Liver (tissue), 9 donors: Measurements from ENCODE around the gene SLC7A6. TPM values are rescaled to one million over a fixed set of nuclear protein-coding genes. Genes with fewer than 3 reads are reported as not detected.

Experiments
- DNase-seq: peaks from one replicate; pipeline ENCODE4 v3.0.0-alpha.2; 2017; ENCODE audit warnings: low spot score
- H3K27ac ChIP-seq, 2 donors: one replicate each; pipeline ENCODE4 v1.7.0; 2013; ENCODE audit warnings: inconsistent platforms in 2 of 2, low read length in 2 of 2, control low read depth in 1 of 2, low read depth in 1 of 2, mild to moderate bottlenecking in 1 of 2
- H3K27me3 ChIP-seq, 4 donors: one replicate each; pipeline versions ENCODE4 v1.6.1 to v1.7.0; 2013; ENCODE audit warnings: low read length in 3 of 4, inconsistent platforms in 1 of 4, mild to moderate bottlenecking in 1 of 4, moderate library complexity in 1 of 4; ENCODE audit not compliant: control insufficient read depth in 4 of 4, insufficient read depth in 4 of 4
- H3K36me3 ChIP-seq, 4 donors: one replicate each; pipeline versions ENCODE4 v1.6.1 to v1.7.0; 2013; ENCODE audit warnings: low read length in 3 of 4, mild to moderate bottlenecking in 3 of 4, low read depth in 1 of 4, moderate library complexity in 1 of 4; ENCODE audit not compliant: control insufficient read depth in 4 of 4, insufficient read depth in 3 of 4
- H3K4me1 ChIP-seq, 4 donors: one replicate each; pipeline versions ENCODE4 v1.6.1 to v1.7.0; 2013; ENCODE audit warnings: low read length in 3 of 4, mild to moderate bottlenecking in 3 of 4, moderate library complexity in 1 of 4; ENCODE audit not compliant: control insufficient read depth in 4 of 4, insufficient read depth in 4 of 4
- H3K4me3 ChIP-seq, 3 donors: one replicate each; pipeline versions ENCODE4 v1.6.1 to v1.7.0; 2013; ENCODE audit warnings: low read length in 3 of 3, control low read depth in 1 of 3, low read depth in 1 of 3, mild to moderate bottlenecking in 1 of 3
- H3K9ac ChIP-seq, 2 donors: one replicate each; pipeline ENCODE4 v1.7.0; 2013; ENCODE audit warnings: low read length in 2 of 2, mild to moderate bottlenecking in 2 of 2, moderate library complexity in 2 of 2, control low read depth in 1 of 2, low read depth in 1 of 2
- H3K9me3 ChIP-seq, 4 donors: one replicate each; pipeline versions ENCODE4 v1.6.1 to v1.7.0; 2013; ENCODE audit warnings: low read length in 3 of 4; ENCODE audit not compliant: control insufficient read depth in 4 of 4
- FOXA1 ChIP-seq: IDR thresholded peaks from 2 replicates; pipeline ENCODE4 v1.6.1; 2016; ENCODE audit warnings: antibody characterized with exemption
- FOXA2 ChIP-seq: IDR thresholded peaks from 2 replicates; pipeline ENCODE4 v1.6.1; 2016; ENCODE audit warnings: antibody characterized with exemption
- HNF4G ChIP-seq: IDR thresholded peaks from 2 replicates; pipeline ENCODE4 v1.6.1; 2016; ENCODE audit warnings: antibody characterized with exemption
- JUND ChIP-seq, 2 donors: IDR thresholded peaks; 2 replicates each; pipeline ENCODE4 v1.6.1; 2016; ENCODE audit warnings: antibody characterized with exemption in 2 of 2
- REST ChIP-seq: IDR thresholded peaks from 2 replicates; pipeline ENCODE4 v1.6.1; 2016; ENCODE audit warnings: antibody characterized with exemption, mild to moderate bottlenecking
- RXRA ChIP-seq, 2 donors: IDR thresholded peaks; 2 replicates each; pipeline ENCODE4 v1.6.1; 2017 to 2018; ENCODE audit warnings: antibody characterized with exemption in 2 of 2, mild to moderate bottlenecking in 1 of 2
- SP1 ChIP-seq: IDR thresholded peaks from 2 replicates; pipeline ENCODE4 v1.6.1; 2018; ENCODE audit warnings: antibody characterized with exemption, mild to moderate bottlenecking
- TAF1 ChIP-seq: conservative IDR thresholded peaks from 2 replicates; pipeline ENCODE4 v1.6.1; 2016; ENCODE audit warnings: antibody characterized with exemption, mild to moderate bottlenecking
- ZBTB33 ChIP-seq: IDR thresholded peaks from 2 replicates; pipeline ENCODE4 v1.6.1; 2016; ENCODE audit warnings: antibody characterized with exemption
- WGBS: extraction: QIAGEN DNeasy Blood & Tissue Kit; methylation state at CpG from one replicate; pipeline ENCODE4 v1.1.7; 2013; 5-methylcytosine and 5-hydroxymethylcytosine counted together
- polyA plus RNA-seq, 2 donors: library from polyadenylated mRNA; stranded (reverse) in 1 of 2; unstranded in 1 of 2; fragments of 200-250 nt in 1 of 2; fragments of >200 nt in 1 of 2; fragmentation: Nextera tagmentation in 1 of 2; extraction: Ambion mirVana in 1 of 2; gene quantifications; one replicate each; pipeline versions ENCODE4 v1.2.1 to v1.2.3, GENCODE V29; 2013 to 2015
- total RNA-seq, 2 donors: library from RNA; depleted of rRNA; stranded (reverse); fragments of >200 nt; gene quantifications; one replicate each; pipeline ENCODE4 v1.2.3, GENCODE V29; 2014
- TF ChIP-seq, protein P1 (sequence below): IDR thresholded peaks from 2 replicates; pipeline ENCODE4 v1.6.1; 2016; ENCODE audit warnings: antibody characterized with exemption
- donor health status: healthy.
- donor health status: healthy.
- donor health status: healthy.
- donor health status: healthy.
- donor health status: healthy.

SLC7A6 gene
- total and polyA plus RNA-seq, 4 donors = 1.2 to 4.9 (median 1.9) TPM

- H3K4me1 ChIP-seq = no peaks in the 10 kb centered on the region
- no peaks in the 10 kb centered on the region for H3K27me3 ChIP-seq
- WGBS = 88% methylated on average over 6 of the region's 6 CpGs
- no peak overlapping the region for H3K27ac ChIP-seq
- TF ChIP-seq JUND (IDR thresholded peaks at IDR 0.05) = no peak
- no peak for TF ChIP-seq RXRA (IDR thresholded peaks at IDR 0.05)
- no peak for TF ChIP-seq HNF4G
- TF ChIP-seq, protein P1, sequence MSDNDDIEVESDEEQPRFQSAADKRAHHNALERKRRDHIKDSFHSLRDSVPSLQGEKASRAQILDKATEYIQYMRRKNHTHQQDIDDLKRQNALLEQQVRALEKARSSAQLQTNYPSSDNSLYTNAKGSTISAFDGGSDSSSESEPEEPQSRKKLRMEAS = no peak
- TF ChIP-seq FOXA2 = no peak
- no peak for TF ChIP-seq SP1
- TF ChIP-seq REST = no peak
- TF ChIP-seq ZBTB33 = no peak
- DNase-seq = no peak
- no peaks in the 10 kb centered on the region for H3K9me3 ChIP-seq
- no peak overlapping the region for H3K4me3 ChIP-seq
- H3K36me3 ChIP-seq = peaks cover 0 to 1% (median 0%) of the 10 kb centered on the region in 4 donors
- no peak overlapping the region for H3K9ac ChIP-seq
Measured at GRCh38 chr16:68290450-68290849, 26.1 kb downstream of the SLC7A6 start.

- H3K4me1 ChIP-seq = no peaks in the 10 kb centered on the region
- 86% methylated on average over 4 of the region's 4 CpGs for WGBS
- H3K36me3 ChIP-seq = peaks cover 0 to 6% (median 2%) of the 10 kb centered on the region in 4 donors
- no peak overlapping the region for H3K4me3 ChIP-seq
- TF ChIP-seq SP1 (no peak), FOXA2 (no peak), ZBTB33 (no peak), JUND (IDR thresholded peaks at IDR 0.05) (no peak), TAF1 (no peak)
- no peak overlapping the region for H3K9ac ChIP-seq
- H3K27ac ChIP-seq = no peak overlapping the region
- DNase-seq = no peak
- H3K27me3 ChIP-seq = no peaks in the 10 kb centered on the region
- no peaks in the 10 kb centered on the region for H3K9me3 ChIP-seq
Measured at GRCh38 chr16:68291227-68291626, 26.9 kb downstream of the SLC7A6 start.

DNA sequence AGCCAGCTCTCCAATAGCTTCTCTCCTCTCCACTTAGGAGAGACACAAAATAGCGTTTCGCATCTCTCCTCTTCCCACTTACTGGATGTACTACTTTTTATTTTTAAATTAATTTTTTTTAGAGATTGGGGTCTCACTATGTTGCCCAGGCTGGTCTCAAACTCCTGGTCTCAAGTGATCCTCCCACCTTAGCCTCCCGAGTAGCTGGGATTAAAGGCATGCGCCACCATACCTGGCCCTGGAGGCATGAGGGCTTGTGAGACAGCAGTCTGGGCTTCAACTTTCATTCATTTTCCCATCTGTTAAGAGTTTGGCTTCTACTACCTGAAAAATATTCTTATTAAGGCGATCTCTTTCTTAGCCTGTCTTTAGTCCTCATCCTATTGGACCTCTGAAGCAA, 28.1 kb downstream of the SLC7A6 start:
- Histone ChIP-seq H3K36me3 (peaks cover 0 to 8% (median 2%) of the 10 kb centered on the region in 4 donors), H3K27me3 (no peaks in the 10 kb centered on the region), H3K4me3 (no peak overlapping the region), H3K9me3 (no peaks in the 10 kb centered on the region), H3K9ac (no peak overlapping the region), H3K27ac (no peak overlapping the region), H3K4me1 (no peaks in the 10 kb centered on the region)
- WGBS = 96% methylated on average over 5 of the region's 5 CpGs
- TF ChIP-seq FOXA1 = no peak
- TF ChIP-seq, protein P1 = no peak
- TF ChIP-seq JUND (IDR thresholded peaks at IDR 0.05) = no peak
- no peak for TF ChIP-seq REST
- TF ChIP-seq ZBTB33 = no peak
- no peak for DNase-seq
